ENCODE results near the gene CPLX4. TPM values are rescaled to one million over a fixed set of nuclear protein-coding genes. Genes with fewer than 3 reads are reported as not detected.

CPLX4 gene
- total and polyA plus RNA-seq, 2 donors (not counting 1 experiment from before 2014, with no cell fraction given) = not detected

DNA sequence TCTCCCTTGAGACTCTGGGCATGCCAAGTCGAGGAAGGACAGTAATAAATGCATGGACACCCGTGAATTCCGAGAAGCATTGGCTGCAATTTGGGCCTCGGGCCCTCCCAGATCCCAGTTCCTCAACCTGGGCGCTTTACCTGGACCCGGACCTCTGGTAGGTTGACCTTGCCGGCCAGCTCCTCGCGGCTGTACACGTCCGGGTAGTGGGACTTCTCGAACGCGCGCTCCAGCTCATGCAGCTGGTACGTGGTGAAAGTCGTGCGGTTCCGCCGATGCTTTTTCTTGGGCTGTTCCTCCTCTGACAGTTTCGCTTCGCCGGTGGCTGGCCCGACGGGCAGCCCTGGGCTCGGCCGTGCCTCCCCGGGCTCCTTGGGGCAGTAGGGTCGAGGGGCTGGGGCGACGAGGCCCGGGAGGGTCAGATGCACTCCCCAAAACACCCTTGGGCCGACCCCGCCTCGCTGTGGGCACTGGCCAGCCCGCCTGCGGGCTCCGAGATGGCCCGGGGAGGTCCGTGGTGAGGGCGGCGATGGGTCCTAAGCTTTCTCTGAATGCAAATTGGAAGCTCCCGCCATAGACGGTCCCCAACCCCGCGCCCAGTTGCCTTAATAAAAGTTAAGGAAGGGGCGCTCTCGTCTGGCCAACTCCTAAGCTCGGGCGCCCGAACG lies 46.1 kb downstream of the CPLX4 start:
- WGBS (ENCODE audit: insufficient coverage) = 7% methylated on average over 52 of the region's 52 CpGs
- Histone ChIP-seq H3K9me3 (ENCODE audit: control extremely low read depth in 1 of 3, control insufficient read depth in 2 of 3, insufficient read depth in 1 of 3, low read length in 2 of 3) (peaks cover 0 to 40% (median 1%) of the 10 kb centered on the region in 3 donors), H3K4me1 (ENCODE audit: control insufficient read depth in 2 of 2, insufficient read depth in 2 of 2, low read length in 2 of 2) (peaks cover 40 to 53% of the 10 kb centered on the region in 2 donors), H3K4me3 (ENCODE audit: control extremely low read depth in 1 of 5, extremely low read depth in 1 of 5, insufficient read depth in 1 of 5, low read depth in 2 of 5, low read length in 4 of 5) (peak overlapping the region in 3 of 5 experiments; percentile 17 to 43 (median 33)), H3K4me2 (replicated peaks; ENCODE audit: low read depth, low read length, poor library complexity, severe bottlenecking) (peak overlapping the region; percentile 75), H3K27ac (ENCODE audit: low read length in 2 of 2) (no peak overlapping the region), H3K79me2 (ENCODE audit: control insufficient read depth, insufficient read depth, low read length) (no peaks in the 10 kb centered on the region), H3K36me3 (replicated peaks in 1 of 2; ENCODE audit: control extremely low read depth in 1 of 2, control insufficient read depth in 1 of 2, extremely low read depth in 1 of 2, insufficient read depth in 2 of 2, low read length in 1 of 2) (no peaks in the 10 kb centered on the region), H4K20me1 (ENCODE audit: control insufficient read depth, insufficient read depth, low read length, poor library complexity, severe bottlenecking) (no peaks in the 10 kb centered on the region), H2AFZ (ENCODE audit: insufficient read depth, low read depth, low read length, poor library complexity, severe bottlenecking) (peak overlapping the region; percentile 31), H3K9ac (ENCODE audit: low read length) (peak overlapping the region; percentile 42), H3K27me3 (replicated peaks in 1 of 4; ENCODE audit: control extremely low read depth in 1 of 4, control insufficient read depth in 3 of 4, insufficient read depth in 4 of 4, low read length in 3 of 4) (peaks cover 0 to 92% (median 65%) of the 10 kb centered on the region in 4 experiments)
- peaks cover 75% of the 10 kb centered on the region for H3K27me3 Mint-ChIP-seq
- peak; percentile 50 for DNase-seq
- H3K27ac Mint-ChIP-seq = no peak overlapping the region
- peaks cover 29% of the 10 kb centered on the region for H3K4me1 Mint-ChIP-seq
- POLR2A ChIA-PET = no interaction called here
- CTCF ChIA-PET = no interaction called here
- H3K4me3 Mint-ChIP-seq = peak overlapping the region; percentile 47
- intact Hi-C loops (cut with micrococcal nuclease) = loop anchor here (5.0 kb wide), 1 partner anchor 85 kb away; the partner anchor contains the start of gene LMAN1
- no peak for TF ChIP-seq EZH2 (IDR thresholded peaks at IDR 0.05; ENCODE audit: borderline replicate concordance, insufficient read depth, low read depth, low read length, poor library complexity, severe bottlenecking)
- TF ChIP-seq, protein P1, sequence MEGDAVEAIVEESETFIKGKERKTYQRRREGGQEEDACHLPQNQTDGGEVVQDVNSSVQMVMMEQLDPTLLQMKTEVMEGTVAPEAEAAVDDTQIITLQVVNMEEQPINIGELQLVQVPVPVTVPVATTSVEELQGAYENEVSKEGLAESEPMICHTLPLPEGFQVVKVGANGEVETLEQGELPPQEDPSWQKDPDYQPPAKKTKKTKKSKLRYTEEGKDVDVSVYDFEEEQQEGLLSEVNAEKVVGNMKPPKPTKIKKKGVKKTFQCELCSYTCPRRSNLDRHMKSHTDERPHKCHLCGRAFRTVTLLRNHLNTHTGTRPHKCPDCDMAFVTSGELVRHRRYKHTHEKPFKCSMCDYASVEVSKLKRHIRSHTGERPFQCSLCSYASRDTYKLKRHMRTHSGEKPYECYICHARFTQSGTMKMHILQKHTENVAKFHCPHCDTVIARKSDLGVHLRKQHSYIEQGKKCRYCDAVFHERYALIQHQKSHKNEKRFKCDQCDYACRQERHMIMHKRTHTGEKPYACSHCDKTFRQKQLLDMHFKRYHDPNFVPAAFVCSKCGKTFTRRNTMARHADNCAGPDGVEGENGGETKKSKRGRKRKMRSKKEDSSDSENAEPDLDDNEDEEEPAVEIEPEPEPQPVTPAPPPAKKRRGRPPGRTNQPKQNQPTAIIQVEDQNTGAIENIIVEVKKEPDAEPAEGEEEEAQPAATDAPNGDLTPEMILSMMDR (IDR thresholded peaks at IDR 0.05) = no peak
- no peak for ATAC-seq (ENCODE audit: low read depth)
- no peaks in the 10 kb centered on the region for H3K9me3 Mint-ChIP-seq (ENCODE audit: insufficient read depth)

DNA sequence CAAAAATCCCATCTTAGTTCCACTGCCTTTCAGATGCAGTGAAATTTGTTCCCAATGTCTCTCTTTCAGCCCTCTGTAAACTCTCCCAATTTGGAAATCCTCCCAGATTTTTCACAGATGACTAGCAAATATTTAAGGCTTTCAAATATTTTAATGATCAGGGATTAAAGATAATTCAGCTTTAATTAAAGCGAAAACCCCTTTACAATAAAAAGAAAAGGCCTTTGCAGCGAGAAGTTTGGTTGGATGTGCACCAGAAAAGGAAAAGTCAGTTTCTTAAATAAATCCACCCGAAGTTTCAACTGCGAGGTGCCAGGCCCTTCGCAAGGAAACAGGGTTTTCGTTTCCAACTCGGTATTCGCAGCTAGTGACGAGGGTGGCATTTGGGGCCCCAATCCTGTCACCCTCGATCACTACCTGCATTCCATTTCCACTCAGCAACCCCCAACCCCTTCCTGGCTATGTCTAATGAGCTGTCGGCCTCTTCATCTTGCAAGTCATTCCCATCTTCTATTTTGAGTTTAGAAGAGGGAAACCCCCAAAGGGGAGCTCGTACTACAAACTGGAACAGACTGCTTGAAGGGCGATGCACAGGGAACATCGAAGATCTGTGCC lies 46.7 kb downstream of the CPLX4 start:
- CTCF ChIA-PET = no interaction called here
- POLR2A ChIA-PET = interaction anchor here (0.6 kb wide), 1 partner anchor 475 kb away, joined by 7 read pairs; no protein-coding TSS in a partner anchor
- H3K9ac ChIP-seq (ENCODE audit: low read length) = peak overlapping the region; percentile 42
- DNase-seq = peak; percentile 24
- peaks cover 77% of the 10 kb centered on the region for H3K27me3 Mint-ChIP-seq
- H3K27me3 ChIP-seq (replicated peaks in 1 of 4; ENCODE audit: control extremely low read depth in 1 of 4, control insufficient read depth in 3 of 4, insufficient read depth in 4 of 4, low read length in 3 of 4) = peaks cover 0 to 94% (median 69%) of the 10 kb centered on the region in 4 experiments
- H3K9me3 Mint-ChIP-seq (ENCODE audit: insufficient read depth) = no peaks in the 10 kb centered on the region
- peak overlapping the region in 1 of 5 experiments; percentile 17 for H3K4me3 ChIP-seq (ENCODE audit: control extremely low read depth in 1 of 5, extremely low read depth in 1 of 5, insufficient read depth in 1 of 5, low read depth in 2 of 5, low read length in 4 of 5)
- H3K36me3 ChIP-seq (replicated peaks in 1 of 2; ENCODE audit: control extremely low read depth in 1 of 2, control insufficient read depth in 1 of 2, extremely low read depth in 1 of 2, insufficient read depth in 2 of 2, low read length in 1 of 2) = no peaks in the 10 kb centered on the region
- H3K4me2 ChIP-seq (replicated peaks; ENCODE audit: low read depth, low read length, poor library complexity, severe bottlenecking) = peak overlapping the region; percentile 75
- H3K4me3 Mint-ChIP-seq = peak overlapping the region; percentile 47
- intact Hi-C loops (cut with micrococcal nuclease) = loop anchor here (5.0 kb wide), 1 partner anchor 86 kb away; the partner anchor contains the start of gene LMAN1
- no peak overlapping the region for H3K27ac Mint-ChIP-seq
- H3K4me1 ChIP-seq (ENCODE audit: control insufficient read depth in 2 of 2, insufficient read depth in 2 of 2, low read length in 2 of 2) = peaks cover 40 to 55% of the 10 kb centered on the region in 2 donors
- H3K9me3 ChIP-seq (ENCODE audit: control extremely low read depth in 1 of 3, control insufficient read depth in 2 of 3, insufficient read depth in 1 of 3, low read length in 2 of 3) = peaks cover 0 to 40% (median 0%) of the 10 kb centered on the region in 3 donors
- 9% methylated on average over 7 of the region's 14 CpGs for WGBS (ENCODE audit: insufficient coverage)
- no peak for TF ChIP-seq EZH2 (IDR thresholded peaks at IDR 0.05; ENCODE audit: borderline replicate concordance, insufficient read depth, low read depth, low read length, poor library complexity, severe bottlenecking)
- TF ChIP-seq, protein P1 (IDR thresholded peaks at IDR 0.05) = no peak
- no peak overlapping the region for H3K27ac ChIP-seq (ENCODE audit: low read length in 2 of 2)
- H2AFZ ChIP-seq (ENCODE audit: insufficient read depth, low read depth, low read length, poor library complexity, severe bottlenecking) = no peak overlapping the region
- H4K20me1 ChIP-seq (ENCODE audit: control insufficient read depth, insufficient read depth, low read length, poor library complexity, severe bottlenecking) = no peaks in the 10 kb centered on the region
- ATAC-seq (ENCODE audit: low read depth) = no peak
- peaks cover 32% of the 10 kb centered on the region for H3K4me1 Mint-ChIP-seq
- no peaks in the 10 kb centered on the region for H3K79me2 ChIP-seq (ENCODE audit: control insufficient read depth, insufficient read depth, low read length)

Data from B cell (primary cell).